ENCODE results near the gene PRDM16. TPM values are rescaled to one million over a fixed set of nuclear protein-coding genes. Genes with fewer than 3 reads are reported as not detected.

Gene PRDM16
- total and polyA plus RNA-seq, 2 donors (not counting 1 experiment from before 2014, with no cell fraction given), result 0.03 to 0.12 TPM

GRCh38 chr1:3019516-3020051, 49.4 kb upstream of the PRDM16 start:
- H3K9me3 ChIP-seq (ENCODE audit: control extremely low read depth in 1 of 3, control insufficient read depth in 2 of 3, insufficient read depth in 1 of 3, low read length in 2 of 3), result peaks cover 0 to 8% (median 0%) of the 10 kb centered on the region in 3 donors
- ChIA-PET CTCF (no interaction called here), POLR2A (no interaction called here)
- intact Hi-C loops (cut with micrococcal nuclease), result no loop called here
- ATAC-seq (ENCODE audit: low read depth) (no peak), DNase-seq (no peak)
- H3K27me3 ChIP-seq (replicated peaks in 1 of 4; ENCODE audit: control extremely low read depth in 1 of 4, control insufficient read depth in 3 of 4, insufficient read depth in 4 of 4, low read length in 3 of 4), result no peaks in the 10 kb centered on the region
- Mint-ChIP-seq H3K27ac (no peak overlapping the region), H3K27me3 (no peaks in the 10 kb centered on the region), H3K9me3 (ENCODE audit: insufficient read depth) (no peaks in the 10 kb centered on the region), H3K4me3 (no peak overlapping the region), H3K4me1 (no peaks in the 10 kb centered on the region)
- no peaks in the 10 kb centered on the region for H3K36me3 ChIP-seq (replicated peaks in 1 of 2; ENCODE audit: control extremely low read depth in 1 of 2, control insufficient read depth in 1 of 2, extremely low read depth in 1 of 2, insufficient read depth in 2 of 2, low read length in 1 of 2)
- no peak overlapping the region for H2AFZ ChIP-seq (ENCODE audit: insufficient read depth, low read depth, low read length, poor library complexity, severe bottlenecking)
- no peaks in the 10 kb centered on the region for H3K79me2 ChIP-seq (ENCODE audit: control insufficient read depth, insufficient read depth, low read length)
- no peak overlapping the region for H3K27ac ChIP-seq (ENCODE audit: low read length in 2 of 2)
- WGBS (ENCODE audit: insufficient coverage), result 93% methylated on average over 24 of the region's 24 CpGs
- no peak overlapping the region for H3K4me3 ChIP-seq (ENCODE audit: control extremely low read depth in 1 of 5, extremely low read depth in 1 of 5, insufficient read depth in 1 of 5, low read depth in 2 of 5, low read length in 4 of 5)
- H3K9ac ChIP-seq (ENCODE audit: low read length), result no peak overlapping the region
- H4K20me1 ChIP-seq (ENCODE audit: control insufficient read depth, insufficient read depth, low read length, poor library complexity, severe bottlenecking), result no peaks in the 10 kb centered on the region
- no peak overlapping the region for H3K4me2 ChIP-seq (replicated peaks; ENCODE audit: low read depth, low read length, poor library complexity, severe bottlenecking)
- TF ChIP-seq CTCF (IDR thresholded peaks at IDR 0.05), result no peak
- TF ChIP-seq EZH2 (IDR thresholded peaks at IDR 0.05; ENCODE audit: borderline replicate concordance, insufficient read depth, low read depth, low read length, poor library complexity, severe bottlenecking), result no peak
- no peaks in the 10 kb centered on the region for H3K4me1 ChIP-seq (ENCODE audit: control insufficient read depth in 2 of 2, insufficient read depth in 2 of 2, low read length in 2 of 2)

- no peak overlapping the region for H3K27ac Mint-ChIP-seq
- WGBS (ENCODE audit: insufficient coverage), result 98% methylated on average over 9 of the region's 12 CpGs
- no peak overlapping the region for H3K4me2 ChIP-seq (replicated peaks; ENCODE audit: low read depth, low read length, poor library complexity, severe bottlenecking)
- H3K27me3 ChIP-seq (replicated peaks in 1 of 4; ENCODE audit: control extremely low read depth in 1 of 4, control insufficient read depth in 3 of 4, insufficient read depth in 4 of 4, low read length in 3 of 4), result no peaks in the 10 kb centered on the region
- no peak for ATAC-seq (ENCODE audit: low read depth)
- CTCF ChIA-PET, result no interaction called here
- POLR2A ChIA-PET, result no interaction called here
- intact Hi-C loops (cut with micrococcal nuclease), result no loop called here
- peaks cover 0 to 7% (median 0%) of the 10 kb centered on the region in 3 donors for H3K9me3 ChIP-seq (ENCODE audit: control extremely low read depth in 1 of 3, control insufficient read depth in 2 of 3, insufficient read depth in 1 of 3, low read length in 2 of 3)
- TF ChIP-seq CTCF (IDR thresholded peaks at IDR 0.05) (no peak), EZH2 (IDR thresholded peaks at IDR 0.05; ENCODE audit: borderline replicate concordance, insufficient read depth, low read depth, low read length, poor library complexity, severe bottlenecking) (no peak)
- no peaks in the 10 kb centered on the region for H4K20me1 ChIP-seq (ENCODE audit: control insufficient read depth, insufficient read depth, low read length, poor library complexity, severe bottlenecking)
- no peaks in the 10 kb centered on the region for H3K36me3 ChIP-seq (replicated peaks in 1 of 2; ENCODE audit: control extremely low read depth in 1 of 2, control insufficient read depth in 1 of 2, extremely low read depth in 1 of 2, insufficient read depth in 2 of 2, low read length in 1 of 2)
- no peak overlapping the region for H3K9ac ChIP-seq (ENCODE audit: low read length)
- no peaks in the 10 kb centered on the region for H3K4me1 Mint-ChIP-seq
- H3K9me3 Mint-ChIP-seq (ENCODE audit: insufficient read depth), result no peaks in the 10 kb centered on the region
- H3K79me2 ChIP-seq (ENCODE audit: control insufficient read depth, insufficient read depth, low read length), result no peaks in the 10 kb centered on the region
- no peak for DNase-seq
- H3K4me3 Mint-ChIP-seq, result no peak overlapping the region
- no peak overlapping the region for H2AFZ ChIP-seq (ENCODE audit: insufficient read depth, low read depth, low read length, poor library complexity, severe bottlenecking)
- H3K4me1 ChIP-seq (ENCODE audit: control insufficient read depth in 2 of 2, insufficient read depth in 2 of 2, low read length in 2 of 2), result no peaks in the 10 kb centered on the region
- H3K27me3 Mint-ChIP-seq, result no peaks in the 10 kb centered on the region
- H3K4me3 ChIP-seq (ENCODE audit: control extremely low read depth in 1 of 5, extremely low read depth in 1 of 5, insufficient read depth in 1 of 5, low read depth in 2 of 5, low read length in 4 of 5), result no peak overlapping the region
- H3K27ac ChIP-seq (ENCODE audit: low read length in 2 of 2), result no peak overlapping the region
Measured at GRCh38 chr1:3020263-3020909, 48.6 kb upstream of the PRDM16 start.
